GM12878 (cell line): Measurements from ENCODE around the gene SRPK2. TPM values are rescaled to one million over a fixed set of nuclear protein-coding genes. Genes with fewer than 3 reads are reported as not detected.

ENCODE experiments used
- ATAC-seq: fragments of 200-7000 bp; cut with Tn5 transposase; 3 replicates; pipeline ENCODE4 v1.9.1; 2020; ENCODE audit warnings: mild to moderate bottlenecking, moderate library complexity
- BruUV-seq: library from RNA; stranded (reverse); fragments of 400-500 nt; replicated peaks from 2 replicates; lab custom pipeline; 2021; lab: Mats Ljungman, UMichigan
- CTCF ChIA-PET: fragments of 300-600 bp; sonication (Branson Sonifier 250); formaldehyde crosslinking; extraction: SDS; loops from one replicate; lab custom pipeline; 2021; ENCODE audit warnings: inconsistent platforms; lab: Yijun Ruan, JAX
- POLR2A ChIA-PET: fragments of 350-600 bp; formaldehyde crosslinking; extraction: SDS; loops from one replicate; lab custom pipeline; 2021; ENCODE audit warnings: inconsistent platforms; lab: Charles Lee
- RAD21 ChIA-PET: fragments of 300-600 bp; sonication (Branson Sonifier 250); formaldehyde crosslinking; loops from one replicate; lab custom pipeline; 2023; ENCODE audit warnings: antibody characterized with exemption; ENCODE audit not compliant: unreplicated experiment; lab: Charles Lee
- SMC1A ChIA-PET: fragments of 300-600 bp; sonication (Branson Sonifier 250); formaldehyde crosslinking; loops from one replicate; lab custom pipeline; 2023; ENCODE audit not compliant: unreplicated experiment, uncharacterized antibody; lab: Charles Lee
- DNase-seq: peaks from one replicate; pipeline ENCODE4 v3.0.0-alpha.2; 2011; ENCODE audit warnings: low read depth, low spot score
- FAIRE-seq: peaks from 3 replicates; lab custom pipeline; 2011; peaks lifted over from hg19 to GRCh38; lab: Jason Lieb, UNC
- H2AFZ ChIP-seq: 2 replicates; pipeline ENCODE4 v1.6.0; 2011; ENCODE audit warnings: low read depth, low read length, control low read depth; ENCODE audit not compliant: control insufficient read depth
- H3K27ac ChIP-seq: 2 replicates; pipeline ENCODE4 v1.5.1; 2011; ENCODE audit warnings: control low read depth; ENCODE audit not compliant: control insufficient read depth, insufficient read depth
- H3K27me3 ChIP-seq, 2 experiments: replicated peaks in 1 of 2; 2 replicates each; pipeline versions ENCODE4 v1.6.0 to v1.6.1; 2011; ENCODE audit warnings: low read length in 1 of 2; ENCODE audit not compliant: control insufficient read depth in 2 of 2, insufficient read depth in 2 of 2
- H3K36me3 ChIP-seq, 2 experiments: 2 replicates each; pipeline ENCODE4 v1.5.1; 2011; ENCODE audit warnings: low read length in 1 of 2; ENCODE audit not compliant: control insufficient read depth in 2 of 2, insufficient read depth in 2 of 2
- H3K4me1 ChIP-seq: 2 replicates; pipeline ENCODE4 v1.6.1; 2011; ENCODE audit warnings: mild to moderate bottlenecking, low read length, moderate library complexity, mixed read lengths; ENCODE audit not compliant: control insufficient read depth, insufficient read depth
- H3K4me2 ChIP-seq: 2 replicates; pipeline ENCODE4 v1.6.0; 2011; ENCODE audit warnings: control low read depth; ENCODE audit not compliant: control insufficient read depth, insufficient read depth
- H3K4me3 ChIP-seq: fragments of 200-600 bp; sonication (generic); 2 replicates; pipeline ENCODE4 v1.5.1; 2016
- H3K79me2 ChIP-seq: 2 replicates; pipeline ENCODE4 v1.6.0; 2011; ENCODE audit warnings: low read length; ENCODE audit not compliant: control insufficient read depth, insufficient read depth
- H3K9ac ChIP-seq: 2 replicates; pipeline ENCODE4 v1.8.0; 2011; ENCODE audit warnings: low read length, control low read depth, mixed read lengths; ENCODE audit not compliant: control insufficient read depth, insufficient read depth
- H3K9me3 ChIP-seq: replicated peaks from 3 replicates; pipeline ENCODE4 v1.5.1; 2011; ENCODE audit warnings: mild to moderate bottlenecking, low read length; ENCODE audit not compliant: control insufficient read depth, insufficient read depth
- H4K20me1 ChIP-seq: 2 replicates; pipeline ENCODE4 v1.6.0; 2011; ENCODE audit not compliant: control insufficient read depth, insufficient read depth
- CHD2 ChIP-seq: IDR thresholded peaks from 2 replicates; pipeline ENCODE4 v1.6.1; 2011; ENCODE audit warnings: low read depth, low read length, improper control_type of control experiment, borderline replicate concordance
- JUND ChIP-seq: IDR thresholded peaks from 2 replicates; pipeline ENCODE4 v1.6.1; 2012; ENCODE audit warnings: low read depth, mild to moderate bottlenecking, low read length, improper control_type of control experiment, moderate library complexity
- LARP7 ChIP-seq: fragments of 450-650 bp; IDR thresholded peaks from 2 replicates; pipeline ENCODE4 v1.6.1; 2017; ENCODE audit warnings: mild to moderate bottlenecking
- MYC ChIP-seq: IDR thresholded peaks from 2 replicates; pipeline ENCODE4 v1.6.1; 2011; ENCODE audit warnings: mild to moderate bottlenecking, low read length, moderate library complexity, inconsistent platforms; ENCODE audit not compliant: insufficient read depth, insufficient replicate concordance, insufficient read length, severe bottlenecking
- NFYB ChIP-seq: IDR thresholded peaks from 2 replicates; pipeline ENCODE4 v1.6.1; 2011; ENCODE audit warnings: low read depth, mild to moderate bottlenecking, low read length, improper control_type of control experiment, moderate library complexity; ENCODE audit not compliant: insufficient read depth
- RUNX3 ChIP-seq: IDR thresholded peaks from 2 replicates; pipeline ENCODE4 v1.6.1; 2012; ENCODE audit warnings: low read length, inconsistent platforms
- ZNF217 ChIP-seq: fragments of 450-650 bp; IDR thresholded peaks from 2 replicates; pipeline ENCODE4 v1.6.1; 2017; ENCODE audit warnings: antibody characterized with exemption, mild to moderate bottlenecking
- WGBS: methylation state at CpG from one replicate; pipeline ENCODE4 v1.1.6; 2016; ENCODE audit warnings: low lambda C conversion rate; ENCODE audit not compliant: insufficient replicate concordance, insufficient coverage; ENCODE audit errors: missing lambda C conversion rate; 5-methylcytosine and 5-hydroxymethylcytosine counted together
- in situ Hi-C: fragments of 300-500 bp; cut with MboI; formaldehyde crosslinking; loops from 9 replicates; pipeline ENCODE4 v1.14.3; 2018; ENCODE audit warnings: mixed read lengths
- intact Hi-C: fragments of 100-400 bp; cut with micrococcal nuclease; formaldehyde crosslinking; loops from one replicate; pipeline ENCODE4 v1.14.2; 2022; ENCODE audit not compliant: unreplicated experiment
- polyA plus RNA-seq, 11 experiments: library from polyadenylated mRNA; depleted of rRNA in 4 of 11; unstranded in 6 of 11; stranded (reverse) in 5 of 11; fragments of >200 nt; fragmentation: Nextera tagmentation in 4 of 11; fragmentation: Illumina TruSeq in 1 of 11; extraction: Ambion mirVana in 4 of 11; extraction: Trizol in 1 of 11; gene quantifications; 1 replicate in 1 of 11; 2 replicates in 10 of 11; pipeline versions ENCODE4 v1.2.1 to v1.2.3, GENCODE V29; 2011 to 2016; ENCODE audit warnings: inconsistent platforms in 2 of 11, missing spikeins in 2 of 11, low read depth in 1 of 11
- total RNA-seq, 4 experiments: library from RNA; depleted of rRNA in 3 of 4; stranded (reverse); fragments of >200 nt in 3 of 4; fragmentation: Illumina TruSeq in 1 of 4; extraction: Trizol in 1 of 4; gene quantifications; 2 replicates each; pipeline versions ENCODE4 v1.2.1 to v1.2.3, GENCODE V29; 2013 to 2021
- TF ChIP-seq, protein P1 (sequence below): fragments of 450-650 bp; IDR thresholded peaks from 2 replicates; pipeline ENCODE4 v1.6.1; 2016; ENCODE audit warnings: mild to moderate bottlenecking
- TF ChIP-seq, protein P2 (sequence below): fragments of 450-650 bp; IDR thresholded peaks from 2 replicates; pipeline ENCODE4 v1.6.1; 2017; ENCODE audit warnings: low read depth, mild to moderate bottlenecking, moderate library complexity
- TF ChIP-seq, protein P3 (sequence below): fragments of 450-650 bp; IDR thresholded peaks from 2 replicates; pipeline ENCODE4 v1.6.1; 2016; ENCODE audit warnings: mild to moderate bottlenecking
- TF ChIP-seq, protein P4 (sequence below): fragments of 150-350 bp; IDR thresholded peaks from 2 replicates; pipeline ENCODE4 v1.6.1; 2014; ENCODE audit warnings: mild to moderate bottlenecking, low read depth, low read length
- TF ChIP-seq, protein P5 (sequence below): fragments of 450-650 bp; conservative IDR thresholded peaks from 2 replicates; pipeline ENCODE4 v1.6.1; 2017; ENCODE audit warnings: mild to moderate bottlenecking, moderate library complexity

Gene SRPK2
- total and polyA plus RNA-seq, 10 of the 15 experiments (the other 5 are each of a cell fraction or from before 2014, with no cell fraction given) = 13.2 to 32.8 (median 24.5) TPM

DNA sequence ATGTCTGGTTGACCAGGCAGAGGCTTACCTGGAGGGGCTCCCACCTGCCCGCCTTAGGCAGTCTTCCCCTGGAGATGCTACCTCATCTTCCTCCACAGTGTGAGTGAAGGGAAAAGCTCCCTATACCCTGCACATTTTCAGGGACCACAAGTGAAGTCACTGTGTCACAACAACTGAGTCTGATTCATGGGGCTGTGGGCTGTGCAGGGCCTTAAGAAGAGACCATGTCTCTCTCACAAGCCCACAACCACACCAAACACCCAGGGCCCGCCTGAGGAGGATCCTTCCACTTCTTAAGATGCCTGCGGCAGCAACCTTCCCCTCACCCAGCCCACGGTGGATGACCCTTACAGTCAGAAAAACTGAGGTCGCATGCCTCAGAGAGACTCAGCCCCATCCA is 256.4 kb downstream of the SRPK2 start:
- Histone ChIP-seq H3K27me3 (no peaks in the 10 kb centered on the region), H4K20me1 (no peaks in the 10 kb centered on the region), H3K79me2 (no peaks in the 10 kb centered on the region), H3K4me2 (no peak overlapping the region), H3K9me3 (no peaks in the 10 kb centered on the region), H2AFZ (no peak overlapping the region), H3K27ac (no peak overlapping the region), H3K4me3 (no peak overlapping the region), H3K36me3 (peaks cover 7 to 9% of the 10 kb centered on the region in 2 experiments; a peak in 3 of 4 replicates), H3K9ac (no peak overlapping the region), H3K4me1 (peaks cover 16% of the 10 kb centered on the region)
- DNase-seq (no peak), FAIRE-seq (no peak), ATAC-seq (no peak)
- WGBS = 83% methylated on average over 5 of the region's 5 CpGs
- intact Hi-C loops = no loop called here
- ChIA-PET POLR2A (no interaction called here), RAD21 (interaction anchor here (2.7 kb wide), 1 partner anchor 151 kb away, joined by 10 read pairs; no protein-coding TSS in a partner anchor), SMC1A (interaction anchor here (2.6 kb wide), 1 partner anchor 151 kb away, joined by 7 read pairs; no protein-coding TSS in a partner anchor), CTCF (interaction anchor here (0.9 kb wide), 1 partner anchor 151 kb away, joined by 3 read pairs; no protein-coding TSS in a partner anchor)
- TF ChIP-seq, protein P1, sequence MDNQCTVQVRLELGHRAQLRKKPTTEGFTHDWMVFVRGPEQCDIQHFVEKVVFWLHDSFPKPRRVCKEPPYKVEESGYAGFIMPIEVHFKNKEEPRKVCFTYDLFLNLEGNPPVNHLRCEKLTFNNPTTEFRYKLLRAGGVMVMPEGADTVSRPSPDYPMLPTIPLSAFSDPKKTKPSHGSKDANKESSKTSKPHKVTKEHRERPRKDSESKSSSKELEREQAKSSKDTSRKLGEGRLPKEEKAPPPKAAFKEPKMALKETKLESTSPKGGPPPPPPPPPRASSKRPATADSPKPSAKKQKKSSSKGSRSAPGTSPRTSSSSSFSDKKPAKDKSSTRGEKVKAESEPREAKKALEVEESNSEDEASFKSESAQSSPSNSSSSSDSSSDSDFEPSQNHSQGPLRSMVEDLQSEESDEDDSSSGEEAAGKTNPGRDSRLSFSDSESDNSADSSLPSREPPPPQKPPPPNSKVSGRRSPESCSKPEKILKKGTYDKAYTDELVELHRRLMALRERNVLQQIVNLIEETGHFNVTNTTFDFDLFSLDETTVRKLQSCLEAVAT = no peak
- TF ChIP-seq, protein P2, sequence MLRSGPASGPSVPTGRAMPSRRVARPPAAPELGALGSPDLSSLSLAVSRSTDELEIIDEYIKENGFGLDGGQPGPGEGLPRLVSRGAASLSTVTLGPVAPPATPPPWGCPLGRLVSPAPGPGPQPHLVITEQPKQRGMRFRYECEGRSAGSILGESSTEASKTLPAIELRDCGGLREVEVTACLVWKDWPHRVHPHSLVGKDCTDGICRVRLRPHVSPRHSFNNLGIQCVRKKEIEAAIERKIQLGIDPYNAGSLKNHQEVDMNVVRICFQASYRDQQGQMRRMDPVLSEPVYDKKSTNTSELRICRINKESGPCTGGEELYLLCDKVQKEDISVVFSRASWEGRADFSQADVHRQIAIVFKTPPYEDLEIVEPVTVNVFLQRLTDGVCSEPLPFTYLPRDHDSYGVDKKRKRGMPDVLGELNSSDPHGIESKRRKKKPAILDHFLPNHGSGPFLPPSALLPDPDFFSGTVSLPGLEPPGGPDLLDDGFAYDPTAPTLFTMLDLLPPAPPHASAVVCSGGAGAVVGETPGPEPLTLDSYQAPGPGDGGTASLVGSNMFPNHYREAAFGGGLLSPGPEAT = no peak
- TF ChIP-seq JUND = no peak
- no peak for TF ChIP-seq MYC
- TF ChIP-seq, protein P3, sequence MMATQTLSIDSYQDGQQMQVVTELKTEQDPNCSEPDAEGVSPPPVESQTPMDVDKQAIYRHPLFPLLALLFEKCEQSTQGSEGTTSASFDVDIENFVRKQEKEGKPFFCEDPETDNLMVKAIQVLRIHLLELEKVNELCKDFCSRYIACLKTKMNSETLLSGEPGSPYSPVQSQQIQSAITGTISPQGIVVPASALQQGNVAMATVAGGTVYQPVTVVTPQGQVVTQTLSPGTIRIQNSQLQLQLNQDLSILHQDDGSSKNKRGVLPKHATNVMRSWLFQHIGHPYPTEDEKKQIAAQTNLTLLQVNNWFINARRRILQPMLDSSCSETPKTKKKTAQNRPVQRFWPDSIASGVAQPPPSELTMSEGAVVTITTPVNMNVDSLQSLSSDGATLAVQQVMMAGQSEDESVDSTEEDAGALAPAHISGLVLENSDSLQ = no peak
- TF ChIP-seq, protein P4, sequence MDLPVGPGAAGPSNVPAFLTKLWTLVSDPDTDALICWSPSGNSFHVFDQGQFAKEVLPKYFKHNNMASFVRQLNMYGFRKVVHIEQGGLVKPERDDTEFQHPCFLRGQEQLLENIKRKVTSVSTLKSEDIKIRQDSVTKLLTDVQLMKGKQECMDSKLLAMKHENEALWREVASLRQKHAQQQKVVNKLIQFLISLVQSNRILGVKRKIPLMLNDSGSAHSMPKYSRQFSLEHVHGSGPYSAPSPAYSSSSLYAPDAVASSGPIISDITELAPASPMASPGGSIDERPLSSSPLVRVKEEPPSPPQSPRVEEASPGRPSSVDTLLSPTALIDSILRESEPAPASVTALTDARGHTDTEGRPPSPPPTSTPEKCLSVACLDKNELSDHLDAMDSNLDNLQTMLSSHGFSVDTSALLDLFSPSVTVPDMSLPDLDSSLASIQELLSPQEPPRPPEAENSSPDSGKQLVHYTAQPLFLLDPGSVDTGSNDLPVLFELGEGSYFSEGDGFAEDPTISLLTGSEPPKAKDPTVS = no peak
- no peak for TF ChIP-seq LARP7
- TF ChIP-seq ZNF217 = no peak
- TF ChIP-seq, protein P5, sequence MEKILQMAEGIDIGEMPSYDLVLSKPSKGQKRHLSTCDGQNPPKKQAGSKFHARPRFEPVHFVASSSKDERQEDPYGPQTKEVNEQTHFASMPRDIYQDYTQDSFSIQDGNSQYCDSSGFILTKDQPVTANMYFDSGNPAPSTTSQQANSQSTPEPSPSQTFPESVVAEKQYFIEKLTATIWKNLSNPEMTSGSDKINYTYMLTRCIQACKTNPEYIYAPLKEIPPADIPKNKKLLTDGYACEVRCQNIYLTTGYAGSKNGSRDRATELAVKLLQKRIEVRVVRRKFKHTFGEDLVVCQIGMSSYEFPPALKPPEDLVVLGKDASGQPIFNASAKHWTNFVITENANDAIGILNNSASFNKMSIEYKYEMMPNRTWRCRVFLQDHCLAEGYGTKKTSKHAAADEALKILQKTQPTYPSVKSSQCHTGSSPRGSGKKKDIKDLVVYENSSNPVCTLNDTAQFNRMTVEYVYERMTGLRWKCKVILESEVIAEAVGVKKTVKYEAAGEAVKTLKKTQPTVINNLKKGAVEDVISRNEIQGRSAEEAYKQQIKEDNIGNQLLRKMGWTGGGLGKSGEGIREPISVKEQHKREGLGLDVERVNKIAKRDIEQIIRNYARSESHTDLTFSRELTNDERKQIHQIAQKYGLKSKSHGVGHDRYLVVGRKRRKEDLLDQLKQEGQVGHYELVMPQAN = no peak
- TF ChIP-seq RUNX3 = no peak
- no peak for TF ChIP-seq NFYB
- no peak for TF ChIP-seq CHD2
- in situ Hi-C loops = no loop called here
- no TSS peak for BruUV-seq
